GM23338 (cell line): ENCODE data around the gene B3GALT5. TPM values are rescaled to one million over a fixed set of nuclear protein-coding genes. Genes with fewer than 3 reads are reported as not detected.

Experiments
- ATAC-seq: fragments of 200-7000 bp; cut with Tn5 transposase; 3 replicates; pipeline ENCODE4 v1.9.1; 2020
- DNase-seq: peaks from one replicate; pipeline ENCODE4 v3.0.0-alpha.2; 2015; ENCODE audit warnings: low spot score
- H2AFZ ChIP-seq: fragments of 200-600 bp; sonication (generic); 2 replicates; pipeline ENCODE4 v1.8.0; 2016; ENCODE audit warnings: antibody characterized with exemption, mild to moderate bottlenecking, moderate library complexity
- H3F3A ChIP-seq: fragments of 200-600 bp; sonication (generic); replicated peaks from 2 replicates; pipeline ENCODE4 v1.8.0; 2017; ENCODE audit warnings: antibody characterized with exemption, mixed run types, low read depth
- H3K27ac ChIP-seq: fragments of 200-600 bp; sonication (generic); 2 replicates; pipeline ENCODE4 v1.6.1; 2016; ENCODE audit warnings: low read depth
- H3K27me3 ChIP-seq: fragments of 200-600 bp; sonication (generic); 2 replicates; pipeline ENCODE4 v1.8.0; 2016; ENCODE audit warnings: mild to moderate bottlenecking, mixed run types, moderate library complexity; ENCODE audit not compliant: insufficient read depth
- H3K36me3 ChIP-seq: fragments of 200-600 bp; sonication (generic); 2 replicates; pipeline ENCODE4 v1.8.0; 2016; ENCODE audit warnings: mild to moderate bottlenecking; ENCODE audit not compliant: insufficient read depth
- H3K4me1 ChIP-seq: fragments of 200-600 bp; sonication (generic); 2 replicates; pipeline ENCODE4 v1.8.0; 2016; ENCODE audit warnings: mild to moderate bottlenecking, moderate library complexity; ENCODE audit not compliant: insufficient read depth
- H3K4me2 ChIP-seq: fragments of 200-600 bp; sonication (generic); 2 replicates; pipeline ENCODE4 v1.7.1; 2017; ENCODE audit warnings: mixed run types
- H3K4me3 ChIP-seq: fragments of 200-600 bp; sonication (generic); 2 replicates; pipeline ENCODE4 v1.6.1; 2016; ENCODE audit warnings: mixed run types
- H3K79me2 ChIP-seq: fragments of 200-600 bp; sonication (generic); replicated peaks from 2 replicates; pipeline ENCODE4 v1.8.0; 2017; ENCODE audit warnings: mild to moderate bottlenecking; ENCODE audit not compliant: insufficient read depth
- H3K9me2 ChIP-seq: fragments of 200-600 bp; sonication (generic); 2 replicates; pipeline ENCODE4 v1.8.0; 2017; ENCODE audit not compliant: insufficient read depth
- H4K20me1 ChIP-seq: fragments of 200-600 bp; sonication (generic); replicated peaks from 2 replicates; pipeline ENCODE4 v1.8.0; 2017; ENCODE audit warnings: mild to moderate bottlenecking; ENCODE audit not compliant: insufficient read depth
- H3K27ac Mint-ChIP-seq: 2 replicates; pipeline ENCODE4 v1.8.0; 2020; ENCODE audit warnings: inconsistent platforms, mild to moderate bottlenecking, moderate library complexity, mixed read lengths
- H3K27me3 Mint-ChIP-seq: 3 replicates; pipeline ENCODE4 v1.8.0; 2022; ENCODE audit warnings: low read depth, mild to moderate bottlenecking, moderate library complexity, mixed read lengths, inconsistent platforms; ENCODE audit not compliant: insufficient read depth, poor library complexity
- H3K36me3 Mint-ChIP-seq: 3 replicates; pipeline ENCODE4 v1.8.0; 2021; ENCODE audit warnings: low read depth, mild to moderate bottlenecking, inconsistent platforms, moderate library complexity, mixed read lengths
- H3K4me1 Mint-ChIP-seq: 3 replicates; pipeline ENCODE4 v1.8.0; 2020; ENCODE audit warnings: mild to moderate bottlenecking, inconsistent platforms, mixed read lengths
- H3K4me3 Mint-ChIP-seq: 3 replicates; pipeline ENCODE4 v1.8.0; 2021; ENCODE audit warnings: moderate library complexity, mild to moderate bottlenecking, inconsistent platforms, mixed read lengths
- H3K9me3 Mint-ChIP-seq: 3 replicates; pipeline ENCODE4 v1.8.0; 2020; ENCODE audit warnings: moderate library complexity, mild to moderate bottlenecking, inconsistent platforms, mixed read lengths
- JUNB ChIP-seq: IDR thresholded peaks from one replicate; pipeline ENCODE4 v1.6.1; 2016; ENCODE audit warnings: antibody characterized with exemption; ENCODE audit not compliant: unreplicated experiment
- POLR2AphosphoS5 ChIP-seq: IDR thresholded peaks from 2 replicates; pipeline ENCODE4 v1.6.1; 2016; ENCODE audit warnings: antibody characterized with exemption, low read depth
- ZNF114 ChIP-seq: fragments of 250-450 bp; sonication (Bioruptor Pico); IDR thresholded peaks from 2 replicates; pipeline ENCODE4 v1.5.0; 2020; ENCODE audit warnings: mild to moderate bottlenecking, moderate library complexity
- polyA plus RNA-seq: library from polyadenylated mRNA; unstranded; fragments of >200 nt; fragmentation: Nextera tagmentation; extraction: Ambion mirVana; gene quantifications from 2 replicates; pipeline ENCODE4 v1.2.1, GENCODE V29; 2016
- total RNA-seq: library from RNA; depleted of rRNA; stranded (reverse); fragments of >200 nt; shearing (Covaris generic); gene quantifications from 2 replicates; pipeline ENCODE4 v1.2.3, GENCODE V29; 2014
- TF ChIP-seq, protein P1 (sequence below): IDR thresholded peaks from 2 replicates; pipeline ENCODE4 v1.6.1; 2016; ENCODE audit warnings: antibody characterized with exemption
- TF ChIP-seq, protein P2 (sequence below): IDR thresholded peaks from one replicate; pipeline ENCODE4 v1.6.1; 2018; ENCODE audit warnings: antibody characterized with exemption; ENCODE audit not compliant: unreplicated experiment
- TF ChIP-seq, protein P3 (sequence below), 2 experiments: fragments of 200-600 bp in 1 of 2; sonication (generic) in 1 of 2; conservative IDR thresholded peaks; 2 replicates each; pipeline versions ENCODE4 v1.5.1 to v1.6.1; 2016 to 2017; ENCODE audit warnings: antibody characterized with exemption in 2 of 2, low read depth in 2 of 2, mild to moderate bottlenecking in 2 of 2, moderate library complexity in 1 of 2

The B3GALT5 gene
- total and polyA plus RNA-seq, 2 experiments from 2014 or later, result 6.2 to 37.5 TPM

DNA sequence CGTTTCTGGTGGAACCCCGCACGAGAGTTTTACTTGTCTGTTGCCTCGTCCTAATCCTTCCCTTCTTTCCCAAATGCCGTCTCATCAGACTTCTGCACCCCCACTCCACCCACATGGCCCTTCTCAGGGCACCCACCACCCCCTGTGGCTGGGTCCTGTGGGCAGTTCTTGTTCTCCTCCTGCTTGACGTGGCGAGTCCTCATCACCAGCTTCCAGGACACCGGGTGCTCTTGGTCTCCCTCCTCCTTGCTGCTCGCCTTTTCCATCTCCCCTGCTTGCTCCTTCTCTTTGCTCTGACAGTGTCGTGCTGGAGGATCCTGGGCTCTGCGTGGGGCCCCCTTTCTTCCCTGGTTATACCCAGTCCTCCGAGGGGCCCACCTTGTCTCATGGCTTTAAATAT lies 51.8 kb downstream of the B3GALT5 start:
- H3K4me3 ChIP-seq, result no peak overlapping the region
- H3K36me3 Mint-ChIP-seq, result peaks cover 91% of the 10 kb centered on the region

DNA sequence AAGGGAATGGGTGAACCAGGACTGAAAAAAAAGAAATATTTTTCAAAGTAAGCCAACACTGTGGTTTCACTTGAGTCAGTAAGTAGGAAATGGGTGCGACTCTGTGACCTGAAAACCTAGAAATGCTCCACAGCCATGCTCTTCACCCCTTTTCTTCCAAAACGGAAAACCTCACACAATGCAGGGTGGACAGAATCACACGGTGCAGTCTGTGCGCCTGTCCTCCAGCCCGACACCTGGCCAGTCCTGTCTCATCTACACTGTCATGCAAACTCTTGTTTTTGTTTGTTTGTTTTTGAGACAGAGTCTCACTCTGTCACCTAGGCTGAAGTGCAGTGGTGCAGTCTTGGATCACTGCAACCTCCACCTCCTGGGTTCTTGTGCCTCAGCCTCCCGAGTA lies 53.3 kb downstream of the B3GALT5 start:
- no peak overlapping the region for H2AFZ ChIP-seq
- DNase-seq, result no peak
- Mint-ChIP-seq H3K4me3 (no peak overlapping the region), H3K27me3 (peaks cover 13% of the 10 kb centered on the region), H3K36me3 (peaks cover 87% of the 10 kb centered on the region), H3K27ac (no peak overlapping the region), H3K4me1 (peaks cover 22% of the 10 kb centered on the region), H3K9me3 (no peaks in the 10 kb centered on the region; the same call in 2 of the 3 replicates)
- no peaks in the 10 kb centered on the region for H3K9me2 ChIP-seq
- H3K36me3 ChIP-seq, result peaks cover 9% of the 10 kb centered on the region; the same call in 1 of the 2 replicates
- H3K4me3 ChIP-seq, result no peak overlapping the region
- H3K27ac ChIP-seq, result no peak overlapping the region
- H3K79me2 ChIP-seq, result no peaks in the 10 kb centered on the region; the same call in none of the 2 replicates
- ATAC-seq, result no peak
- H3F3A ChIP-seq, result no peaks in the 10 kb centered on the region
- no peaks in the 10 kb centered on the region for H3K27me3 ChIP-seq
- H4K20me1 ChIP-seq, result 0 out of 2 replicates have a peak, but pooled peaks cover 3% of the 10 kb centered on the region
- no peaks in the 10 kb centered on the region for H3K4me1 ChIP-seq
- no peak overlapping the region for H3K4me2 ChIP-seq
- TF ChIP-seq, protein P1, sequence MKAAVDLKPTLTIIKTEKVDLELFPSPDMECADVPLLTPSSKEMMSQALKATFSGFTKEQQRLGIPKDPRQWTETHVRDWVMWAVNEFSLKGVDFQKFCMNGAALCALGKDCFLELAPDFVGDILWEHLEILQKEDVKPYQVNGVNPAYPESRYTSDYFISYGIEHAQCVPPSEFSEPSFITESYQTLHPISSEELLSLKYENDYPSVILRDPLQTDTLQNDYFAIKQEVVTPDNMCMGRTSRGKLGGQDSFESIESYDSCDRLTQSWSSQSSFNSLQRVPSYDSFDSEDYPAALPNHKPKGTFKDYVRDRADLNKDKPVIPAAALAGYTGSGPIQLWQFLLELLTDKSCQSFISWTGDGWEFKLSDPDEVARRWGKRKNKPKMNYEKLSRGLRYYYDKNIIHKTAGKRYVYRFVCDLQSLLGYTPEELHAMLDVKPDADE, result no peak
- no peak for TF ChIP-seq JUNB
- TF ChIP-seq, protein P2, sequence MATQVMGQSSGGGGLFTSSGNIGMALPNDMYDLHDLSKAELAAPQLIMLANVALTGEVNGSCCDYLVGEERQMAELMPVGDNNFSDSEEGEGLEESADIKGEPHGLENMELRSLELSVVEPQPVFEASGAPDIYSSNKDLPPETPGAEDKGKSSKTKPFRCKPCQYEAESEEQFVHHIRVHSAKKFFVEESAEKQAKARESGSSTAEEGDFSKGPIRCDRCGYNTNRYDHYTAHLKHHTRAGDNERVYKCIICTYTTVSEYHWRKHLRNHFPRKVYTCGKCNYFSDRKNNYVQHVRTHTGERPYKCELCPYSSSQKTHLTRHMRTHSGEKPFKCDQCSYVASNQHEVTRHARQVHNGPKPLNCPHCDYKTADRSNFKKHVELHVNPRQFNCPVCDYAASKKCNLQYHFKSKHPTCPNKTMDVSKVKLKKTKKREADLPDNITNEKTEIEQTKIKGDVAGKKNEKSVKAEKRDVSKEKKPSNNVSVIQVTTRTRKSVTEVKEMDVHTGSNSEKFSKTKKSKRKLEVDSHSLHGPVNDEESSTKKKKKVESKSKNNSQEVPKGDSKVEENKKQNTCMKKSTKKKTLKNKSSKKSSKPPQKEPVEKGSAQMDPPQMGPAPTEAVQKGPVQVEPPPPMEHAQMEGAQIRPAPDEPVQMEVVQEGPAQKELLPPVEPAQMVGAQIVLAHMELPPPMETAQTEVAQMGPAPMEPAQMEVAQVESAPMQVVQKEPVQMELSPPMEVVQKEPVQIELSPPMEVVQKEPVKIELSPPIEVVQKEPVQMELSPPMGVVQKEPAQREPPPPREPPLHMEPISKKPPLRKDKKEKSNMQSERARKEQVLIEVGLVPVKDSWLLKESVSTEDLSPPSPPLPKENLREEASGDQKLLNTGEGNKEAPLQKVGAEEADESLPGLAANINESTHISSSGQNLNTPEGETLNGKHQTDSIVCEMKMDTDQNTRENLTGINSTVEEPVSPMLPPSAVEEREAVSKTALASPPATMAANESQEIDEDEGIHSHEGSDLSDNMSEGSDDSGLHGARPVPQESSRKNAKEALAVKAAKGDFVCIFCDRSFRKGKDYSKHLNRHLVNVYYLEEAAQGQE, result no peak
- no peak for TF ChIP-seq ZNF114 (CRISPR knock-in tag)

More for the DNA sequence above, 51.8 kb downstream of the B3GALT5 start:
- DNase-seq, result no peak
- no peaks in the 10 kb centered on the region for H3K9me2 ChIP-seq
- Mint-ChIP-seq H3K4me3 (no peak overlapping the region), H3K4me1 (peaks cover 17% of the 10 kb centered on the region; the same call in 2 of the 3 replicates), H3K27ac (0 out of 2 replicates have a peak overlapping the region, but pooled peaks have one; percentile 49), H3K9me3 (no peaks in the 10 kb centered on the region; the same call in 2 of the 3 replicates), H3K27me3 (peaks cover 8% of the 10 kb centered on the region)
- H4K20me1 ChIP-seq, result 0 out of 2 replicates have a peak, but pooled peaks cover 3% of the 10 kb centered on the region
- H3F3A ChIP-seq, result 0 out of 2 replicates have a peak, but pooled peaks cover 4% of the 10 kb centered on the region
- no peak overlapping the region for H2AFZ ChIP-seq
- no peak for ATAC-seq
- TF ChIP-seq, protein P2, result no peak
- TF ChIP-seq, protein P1, result no peak
- TF ChIP-seq, protein P3, sequence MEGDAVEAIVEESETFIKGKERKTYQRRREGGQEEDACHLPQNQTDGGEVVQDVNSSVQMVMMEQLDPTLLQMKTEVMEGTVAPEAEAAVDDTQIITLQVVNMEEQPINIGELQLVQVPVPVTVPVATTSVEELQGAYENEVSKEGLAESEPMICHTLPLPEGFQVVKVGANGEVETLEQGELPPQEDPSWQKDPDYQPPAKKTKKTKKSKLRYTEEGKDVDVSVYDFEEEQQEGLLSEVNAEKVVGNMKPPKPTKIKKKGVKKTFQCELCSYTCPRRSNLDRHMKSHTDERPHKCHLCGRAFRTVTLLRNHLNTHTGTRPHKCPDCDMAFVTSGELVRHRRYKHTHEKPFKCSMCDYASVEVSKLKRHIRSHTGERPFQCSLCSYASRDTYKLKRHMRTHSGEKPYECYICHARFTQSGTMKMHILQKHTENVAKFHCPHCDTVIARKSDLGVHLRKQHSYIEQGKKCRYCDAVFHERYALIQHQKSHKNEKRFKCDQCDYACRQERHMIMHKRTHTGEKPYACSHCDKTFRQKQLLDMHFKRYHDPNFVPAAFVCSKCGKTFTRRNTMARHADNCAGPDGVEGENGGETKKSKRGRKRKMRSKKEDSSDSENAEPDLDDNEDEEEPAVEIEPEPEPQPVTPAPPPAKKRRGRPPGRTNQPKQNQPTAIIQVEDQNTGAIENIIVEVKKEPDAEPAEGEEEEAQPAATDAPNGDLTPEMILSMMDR (conservative IDR thresholded peaks at IDR 0.05; ENCODE audit: low read depth in 2 of 2), result no peak
- no peak for TF ChIP-seq POLR2AphosphoS5
- peaks cover 3% of the 10 kb centered on the region for H3K79me2 ChIP-seq
- H3K36me3 ChIP-seq, result peaks cover 16% of the 10 kb centered on the region; the same call in 1 of the 2 replicates
- no peaks in the 10 kb centered on the region for H3K4me1 ChIP-seq
- no peaks in the 10 kb centered on the region for H3K27me3 ChIP-seq
- H3K4me2 ChIP-seq, result no peak overlapping the region
- H3K27ac ChIP-seq, result no peak overlapping the region
